SU-DHL-6 (cell line): ENCODE results near the gene PHETA1.

Experiments
- EZH2phosphoT487 ChIP-seq: fragments of 200-600 bp; sonication (generic), shearing (Covaris generic); conservative IDR thresholded peaks from 2 replicates; pipeline ENCODE4 v1.6.1; 2018; ENCODE audit warnings: mild to moderate bottlenecking, antibody characterized with exemption, low read length, moderate library complexity, mixed read lengths
- TF ChIP-seq, protein P1 (sequence below): fragments of 200-600 bp; sonication (generic); IDR thresholded peaks from one replicate; pipeline ENCODE4 v1.5.1; 2017; ENCODE audit warnings: antibody characterized with exemption, mild to moderate bottlenecking, low read length, moderate library complexity; ENCODE audit not compliant: insufficient read depth, poor library complexity, severe bottlenecking

DNA sequence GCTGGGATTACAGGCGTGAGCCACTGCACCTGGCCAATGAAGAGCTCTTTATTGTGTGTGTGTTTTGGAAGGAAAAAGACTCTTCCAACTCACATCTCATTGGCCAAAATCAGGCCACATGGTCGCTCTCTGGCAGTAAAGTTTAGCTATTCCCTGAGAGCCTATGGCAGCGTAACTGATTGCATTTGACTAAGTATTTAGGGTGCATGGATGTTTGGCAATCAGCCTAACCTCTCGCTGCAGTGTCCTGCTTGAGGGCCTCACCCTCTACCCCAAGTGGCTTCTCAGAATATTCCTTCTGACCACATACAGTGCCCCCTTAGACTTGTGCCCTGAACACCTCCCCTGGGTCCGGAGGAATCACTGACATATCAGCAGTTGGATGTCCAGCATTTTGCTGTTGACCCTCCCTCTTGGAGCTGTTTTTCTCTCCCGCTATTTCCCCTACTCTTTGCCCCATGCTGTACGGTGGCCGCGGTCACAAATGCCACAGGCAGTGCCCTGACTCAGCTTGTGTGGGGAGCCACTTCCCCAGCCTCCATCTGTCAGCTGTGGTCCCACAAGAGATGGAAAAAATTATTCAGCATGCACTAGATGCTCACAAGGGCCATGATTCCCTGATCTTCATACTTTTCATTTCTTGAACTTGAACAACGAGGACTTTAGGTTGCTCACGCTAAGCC, 9.5 kb downstream of the PHETA1 start:
- TF ChIP-seq, protein P1, sequence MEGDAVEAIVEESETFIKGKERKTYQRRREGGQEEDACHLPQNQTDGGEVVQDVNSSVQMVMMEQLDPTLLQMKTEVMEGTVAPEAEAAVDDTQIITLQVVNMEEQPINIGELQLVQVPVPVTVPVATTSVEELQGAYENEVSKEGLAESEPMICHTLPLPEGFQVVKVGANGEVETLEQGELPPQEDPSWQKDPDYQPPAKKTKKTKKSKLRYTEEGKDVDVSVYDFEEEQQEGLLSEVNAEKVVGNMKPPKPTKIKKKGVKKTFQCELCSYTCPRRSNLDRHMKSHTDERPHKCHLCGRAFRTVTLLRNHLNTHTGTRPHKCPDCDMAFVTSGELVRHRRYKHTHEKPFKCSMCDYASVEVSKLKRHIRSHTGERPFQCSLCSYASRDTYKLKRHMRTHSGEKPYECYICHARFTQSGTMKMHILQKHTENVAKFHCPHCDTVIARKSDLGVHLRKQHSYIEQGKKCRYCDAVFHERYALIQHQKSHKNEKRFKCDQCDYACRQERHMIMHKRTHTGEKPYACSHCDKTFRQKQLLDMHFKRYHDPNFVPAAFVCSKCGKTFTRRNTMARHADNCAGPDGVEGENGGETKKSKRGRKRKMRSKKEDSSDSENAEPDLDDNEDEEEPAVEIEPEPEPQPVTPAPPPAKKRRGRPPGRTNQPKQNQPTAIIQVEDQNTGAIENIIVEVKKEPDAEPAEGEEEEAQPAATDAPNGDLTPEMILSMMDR = no peak
- TF ChIP-seq EZH2phosphoT487 = no peak
